RPMI8226 (cell line): ENCODE data around the gene ACADVL.

Source experiments
- DNase-seq: peaks from one replicate; pipeline ENCODE4 v3.0.0-alpha.2; 2015

The ACADVL gene

GRCh38 chr17:7191571-7192270 is 28.0 kb upstream of the ACADVL start:
- DNase-seq = peak; percentile 21

DNA sequence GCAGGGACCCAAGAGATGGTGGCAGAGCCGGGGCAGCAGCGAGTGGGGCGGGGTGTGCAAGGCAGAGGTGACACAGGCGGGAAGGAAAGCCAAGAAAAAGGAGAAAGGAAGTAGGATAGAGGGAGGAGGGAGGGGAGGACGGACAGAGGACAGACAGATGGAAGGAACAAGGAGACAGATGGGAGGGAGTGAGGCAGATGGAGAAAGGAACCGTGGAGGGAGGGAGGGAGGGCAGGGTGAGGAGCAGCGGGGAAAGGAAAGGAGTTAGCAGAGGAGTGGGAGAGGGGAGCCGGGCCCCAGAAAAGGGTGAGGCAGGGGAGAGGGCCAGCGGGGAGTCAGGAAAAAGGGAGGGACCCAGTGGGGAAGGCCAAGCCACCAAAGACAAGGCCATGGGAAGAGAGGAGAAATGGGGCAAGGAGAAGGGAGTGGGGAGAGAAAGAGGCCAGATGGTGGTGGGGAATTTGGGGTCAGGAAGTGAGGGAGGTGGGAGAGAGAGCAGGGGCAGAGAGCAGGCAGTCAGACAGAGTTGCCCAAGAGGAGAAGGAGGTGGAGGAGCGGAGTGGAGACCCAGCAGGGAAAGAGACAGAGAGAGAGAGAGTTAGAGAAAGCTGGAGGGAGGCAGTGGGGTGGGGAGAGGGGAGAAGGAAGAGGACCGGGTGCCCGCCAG is 27.3 kb upstream of the ACADVL start:
- DNase-seq = no peak

DNA sequence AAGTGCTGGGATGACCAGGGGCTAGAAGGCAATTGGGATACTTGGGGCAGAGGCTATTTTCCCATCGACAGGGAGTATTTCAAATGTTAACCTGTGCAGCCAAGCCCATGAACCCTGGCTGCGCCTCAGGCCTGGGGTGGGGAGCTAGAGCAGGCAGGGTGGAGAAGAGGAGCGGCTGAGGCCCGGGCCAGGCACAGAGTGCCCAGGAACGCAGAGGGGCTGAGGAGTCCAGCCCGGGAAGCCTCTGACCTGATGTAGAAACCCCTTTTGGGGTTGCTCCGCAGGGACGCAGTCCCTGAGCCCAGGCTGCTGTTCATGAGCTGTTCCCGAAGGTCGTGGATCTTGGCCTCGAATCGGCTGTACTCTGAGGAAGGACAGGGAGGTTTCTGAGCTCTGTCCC is 23.8 kb upstream of the ACADVL start:
- no peak for DNase-seq

DNA sequence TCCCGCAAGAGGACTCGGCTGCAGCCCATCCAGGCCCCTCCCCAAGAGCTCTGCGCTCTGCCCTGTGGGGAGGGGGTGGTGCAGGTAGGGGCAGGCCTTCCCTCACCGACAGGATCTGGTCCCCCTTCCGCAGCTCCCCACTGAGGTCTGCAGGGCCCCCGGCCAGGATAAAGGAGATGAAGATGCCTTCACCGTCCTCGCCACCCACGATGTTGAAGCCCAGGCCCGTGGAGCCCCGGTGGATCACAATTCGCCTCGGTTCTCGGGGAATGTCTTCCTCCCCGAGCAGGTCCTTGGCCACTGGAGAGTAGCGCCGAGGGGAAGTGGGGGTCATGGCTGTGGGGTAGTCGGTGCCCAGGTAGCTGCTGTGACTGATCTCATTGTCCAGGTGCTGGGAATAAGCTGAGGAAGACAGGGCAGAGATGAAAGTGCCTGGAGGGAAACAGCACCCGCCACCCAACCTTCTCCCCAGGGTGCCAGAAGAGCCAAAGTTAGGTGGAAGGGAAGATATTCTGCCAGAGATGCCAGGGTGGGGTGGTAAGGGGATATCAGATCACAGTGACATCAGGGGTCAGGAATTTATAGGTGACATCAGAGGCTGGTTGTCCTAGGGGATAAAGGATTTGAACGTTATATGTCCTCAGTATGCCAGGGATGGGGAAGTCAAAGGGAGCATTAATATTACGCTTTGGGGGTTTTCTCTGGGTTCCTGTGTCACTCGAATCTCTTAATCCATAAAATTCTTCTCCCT is 22.9 kb upstream of the ACADVL start:
- DNase-seq = no peak

GRCh38 chr17:7203391-7203790 is 16.3 kb upstream of the ACADVL start:
- no peak for DNase-seq

DNA sequence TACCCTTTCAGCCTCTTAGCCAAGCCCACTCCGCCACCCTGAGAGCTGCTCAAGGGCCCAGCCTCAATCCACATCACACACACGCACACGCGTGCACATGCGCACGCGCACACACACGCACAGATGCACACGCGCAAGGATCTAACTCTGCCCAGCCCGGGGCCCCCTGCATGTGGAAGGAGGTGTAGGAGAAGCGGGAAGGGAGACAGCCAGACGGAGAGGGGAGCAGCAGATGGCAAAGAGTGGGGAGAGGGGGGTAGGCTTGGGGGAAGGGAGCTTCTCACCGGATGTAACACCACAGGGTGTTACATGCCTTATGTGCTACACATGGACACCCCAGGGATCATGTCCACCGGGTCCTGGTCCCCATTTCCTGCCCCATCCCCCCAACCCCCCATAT is 15.4 kb upstream of the ACADVL start:
- DNase-seq = no peak

DNA sequence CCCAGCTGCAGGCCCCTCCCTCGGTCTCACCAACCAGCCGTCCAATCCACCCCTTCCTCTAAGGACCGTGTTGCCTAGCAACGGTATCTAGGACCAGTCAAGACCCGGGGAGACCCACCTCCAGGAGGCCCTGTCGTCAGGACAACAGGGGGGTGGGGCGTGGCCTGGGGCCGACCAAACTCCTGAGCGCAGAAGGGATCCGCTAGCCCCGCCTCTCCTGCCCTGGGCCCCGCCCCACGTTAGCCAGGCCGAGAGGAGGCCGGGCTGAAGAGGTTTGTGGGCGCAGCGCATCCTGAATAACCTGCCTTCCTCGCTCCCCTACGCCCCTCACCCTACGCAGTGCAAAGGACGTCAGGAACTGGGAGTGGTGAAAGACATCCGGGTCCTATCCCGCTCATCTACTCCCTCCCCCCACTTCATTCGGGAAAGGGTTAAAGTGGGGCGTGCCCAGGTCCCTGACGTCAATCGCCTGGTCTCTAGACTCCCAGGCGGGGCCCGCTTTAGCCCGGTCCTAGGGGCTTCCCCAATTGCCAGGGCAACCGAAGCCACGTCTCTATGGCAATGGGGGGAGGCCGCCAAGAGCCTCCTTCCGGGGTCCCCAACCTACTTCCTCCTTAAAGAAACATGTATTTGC is 14.8 kb upstream of the ACADVL start:
- peak; percentile 63 for DNase-seq

DNA sequence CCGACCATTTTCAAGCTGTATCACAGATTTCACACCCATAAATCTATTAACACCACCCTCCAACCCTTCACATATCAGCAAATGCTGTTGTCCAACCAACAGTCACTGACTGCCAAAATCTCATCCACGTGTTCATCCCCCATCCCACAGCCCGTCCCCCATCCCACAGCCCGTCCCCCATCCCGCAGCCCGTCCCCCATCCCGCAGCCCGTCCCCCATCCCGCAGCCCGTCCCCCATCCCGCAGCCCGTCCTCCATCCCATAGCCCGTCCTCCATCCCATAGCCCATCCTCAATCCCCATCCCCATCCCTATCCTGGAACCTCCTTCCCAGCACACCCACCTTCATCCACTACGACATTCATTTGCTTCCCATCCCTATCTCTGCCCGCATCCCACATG is 14.2 kb upstream of the ACADVL start:
- no peak for DNase-seq

DNA sequence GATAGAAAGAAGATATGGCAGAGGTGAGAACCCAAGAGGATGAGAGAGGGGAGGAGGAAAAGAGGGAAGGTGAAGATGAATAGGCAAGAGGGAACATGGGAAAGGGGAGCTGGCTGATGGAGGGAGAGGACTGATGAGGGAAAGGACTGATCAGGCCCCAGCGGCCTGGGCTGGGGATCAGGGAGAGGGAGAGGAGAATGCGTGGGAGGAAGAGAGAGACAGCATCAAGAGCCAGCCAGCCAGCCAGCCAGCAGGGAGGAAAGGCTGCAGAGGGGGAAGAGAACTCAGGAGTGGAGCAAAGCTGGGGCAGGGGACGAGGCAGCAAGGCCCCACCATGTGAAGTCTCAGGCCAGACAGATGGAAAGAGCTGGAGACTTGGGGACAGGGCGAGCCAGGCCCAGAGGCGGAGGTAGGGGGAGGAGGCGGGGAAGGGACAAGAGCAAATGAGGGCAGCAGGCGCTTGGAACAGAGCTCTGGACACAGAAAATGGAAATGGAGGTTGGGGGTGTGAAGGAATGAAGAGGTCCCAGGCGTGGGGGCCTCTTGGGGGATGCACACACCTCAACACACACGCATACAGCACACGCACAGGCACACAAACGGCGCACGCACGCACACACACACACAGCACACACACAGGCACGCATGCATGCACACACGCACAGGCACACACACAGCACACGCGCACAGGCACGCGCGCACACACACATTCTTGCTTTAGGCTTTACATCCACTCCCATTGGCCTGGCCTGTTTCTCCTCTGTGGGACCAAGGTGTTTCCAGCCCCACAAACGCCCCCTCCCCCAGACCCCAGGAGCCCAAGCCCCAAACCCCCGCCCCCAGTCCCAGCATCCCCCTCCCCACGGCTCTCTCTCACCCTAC is 12.4 kb upstream of the ACADVL start:
- no peak for DNase-seq

DNA sequence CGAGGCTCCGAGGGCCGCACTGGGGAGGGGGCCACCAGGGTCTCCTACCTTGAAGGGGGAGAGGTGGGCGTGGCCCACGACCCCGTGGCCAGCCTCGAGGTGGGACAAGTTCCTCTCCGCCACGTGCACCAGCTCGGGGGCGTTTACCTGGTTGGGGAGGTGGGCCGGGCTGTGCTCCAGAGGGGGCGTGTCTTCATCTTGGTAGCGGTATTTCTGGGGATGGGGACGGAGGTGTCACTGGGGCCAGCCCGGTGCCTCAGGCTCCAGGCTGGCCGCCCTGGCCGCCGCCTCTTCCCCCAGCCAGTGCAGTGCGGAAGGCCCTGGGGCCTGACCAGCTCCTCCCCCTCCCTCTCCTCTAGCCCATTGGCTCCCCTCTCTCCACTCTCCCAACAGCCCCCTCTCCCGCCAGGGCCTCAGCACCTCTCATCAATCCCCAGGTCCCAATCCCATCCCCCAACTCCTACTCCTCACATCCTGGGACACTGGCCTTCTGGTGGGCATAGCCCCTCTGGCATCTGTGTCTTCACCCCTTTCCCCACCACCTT is 11.6 kb upstream of the ACADVL start:
- no peak for DNase-seq

DNA sequence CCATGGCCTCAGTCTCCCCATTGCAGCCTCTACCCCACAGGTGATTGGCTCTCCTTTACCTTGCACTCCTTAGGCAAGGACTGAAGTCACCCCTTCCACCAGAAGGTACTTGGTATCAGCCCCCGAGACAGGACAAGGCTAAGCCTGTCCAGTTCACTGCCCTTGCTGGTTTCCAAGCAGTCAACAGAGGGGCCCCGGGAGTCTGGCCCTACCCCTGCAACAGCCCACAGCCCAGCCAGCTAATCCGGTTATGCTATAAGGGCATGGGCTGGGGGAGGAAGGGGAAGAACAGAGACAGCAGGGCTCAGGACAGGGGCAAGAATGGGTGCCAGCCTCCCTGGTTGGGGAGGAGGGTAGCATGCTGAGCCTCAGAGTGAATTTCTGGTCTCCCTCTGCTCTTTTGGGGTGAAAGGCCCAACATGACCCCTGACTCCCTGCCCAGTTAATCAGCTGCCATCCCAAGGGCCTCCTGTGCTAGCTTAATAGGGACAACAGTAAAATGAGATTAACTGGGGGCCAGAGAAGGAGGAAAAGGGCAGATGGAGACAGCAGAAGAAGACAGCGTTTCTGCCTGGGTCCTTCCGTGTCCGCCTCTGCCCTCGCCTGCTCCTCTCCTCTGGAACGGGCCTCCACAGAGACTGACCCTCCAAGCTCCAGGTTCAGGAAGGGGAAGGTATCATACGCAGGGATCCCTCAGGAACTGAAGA is 10.8 kb upstream of the ACADVL start:
- DNase-seq = no peak

GRCh38 chr17:7211491-7212273 is 8.1 kb upstream of the ACADVL start:
- no peak for DNase-seq

DNA sequence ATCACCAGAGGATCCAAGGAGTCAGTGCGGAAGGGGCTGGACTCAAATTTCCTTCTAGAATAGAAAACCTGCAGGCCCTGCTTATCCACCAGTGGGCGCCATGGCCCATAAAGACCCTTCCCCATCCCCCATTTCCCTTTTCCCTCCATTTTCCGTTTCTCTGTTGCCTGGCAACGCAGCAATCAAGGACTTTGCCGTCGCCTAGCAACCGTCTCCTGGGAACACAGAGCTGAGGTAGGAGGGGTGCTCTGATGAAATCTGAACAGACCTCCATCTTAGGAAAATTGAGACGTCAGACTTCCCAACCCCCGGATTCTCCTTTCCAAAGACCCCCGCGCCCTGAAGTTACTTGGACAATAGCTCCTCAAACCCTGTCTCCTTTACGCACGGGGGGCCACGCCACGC is 5.8 kb upstream of the ACADVL start:
- peak; percentile 43 for DNase-seq

DNA sequence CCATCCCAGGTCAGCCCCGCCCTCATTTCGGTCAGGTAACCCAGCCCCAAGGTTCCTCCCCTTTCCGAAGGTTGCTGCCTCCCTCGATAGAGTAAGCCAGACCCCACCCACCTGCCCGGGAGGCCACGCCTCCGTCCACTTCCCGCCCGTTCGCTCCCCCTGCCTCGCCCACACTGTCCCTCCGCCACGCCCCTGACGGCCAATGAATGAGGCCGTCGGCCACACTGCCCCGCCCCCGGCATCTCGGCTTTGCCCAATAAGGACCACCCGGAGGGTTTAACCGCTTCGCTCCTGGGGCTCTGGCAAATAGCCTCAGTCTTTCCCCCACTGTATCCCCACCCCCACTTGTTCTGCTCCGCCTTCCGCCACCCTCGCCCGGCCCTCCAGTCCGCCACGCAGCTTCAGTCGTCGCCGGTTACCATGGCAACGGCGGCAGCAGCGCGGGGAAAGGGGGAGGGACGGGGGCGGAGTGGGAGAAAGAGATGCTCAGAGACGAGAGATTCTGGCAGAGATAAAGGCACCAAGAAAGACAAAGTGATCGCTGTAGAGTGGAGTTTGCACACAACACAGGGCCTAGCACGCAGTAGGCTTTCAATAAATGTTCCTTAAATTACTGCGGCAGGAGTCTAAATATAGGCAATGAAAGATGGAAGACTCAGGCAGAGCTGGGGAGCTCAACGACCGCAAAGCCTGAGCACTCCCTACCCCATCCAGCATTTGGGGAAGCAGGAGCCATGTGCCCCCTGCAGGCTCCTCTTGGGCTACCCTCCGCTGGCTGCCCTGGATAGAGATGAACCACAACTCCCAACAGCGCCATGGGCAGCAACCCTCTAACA is 5.2 kb upstream of the ACADVL start:
- peak; percentile 96 for DNase-seq

GRCh38 chr17:7215136-7215638 is 4.6 kb upstream of the ACADVL start:
- DNase-seq = no peak

- DNase-seq = no peak
Measured at GRCh38 chr17:7215652-7216180, 4.0 kb upstream of the ACADVL start.

DNA sequence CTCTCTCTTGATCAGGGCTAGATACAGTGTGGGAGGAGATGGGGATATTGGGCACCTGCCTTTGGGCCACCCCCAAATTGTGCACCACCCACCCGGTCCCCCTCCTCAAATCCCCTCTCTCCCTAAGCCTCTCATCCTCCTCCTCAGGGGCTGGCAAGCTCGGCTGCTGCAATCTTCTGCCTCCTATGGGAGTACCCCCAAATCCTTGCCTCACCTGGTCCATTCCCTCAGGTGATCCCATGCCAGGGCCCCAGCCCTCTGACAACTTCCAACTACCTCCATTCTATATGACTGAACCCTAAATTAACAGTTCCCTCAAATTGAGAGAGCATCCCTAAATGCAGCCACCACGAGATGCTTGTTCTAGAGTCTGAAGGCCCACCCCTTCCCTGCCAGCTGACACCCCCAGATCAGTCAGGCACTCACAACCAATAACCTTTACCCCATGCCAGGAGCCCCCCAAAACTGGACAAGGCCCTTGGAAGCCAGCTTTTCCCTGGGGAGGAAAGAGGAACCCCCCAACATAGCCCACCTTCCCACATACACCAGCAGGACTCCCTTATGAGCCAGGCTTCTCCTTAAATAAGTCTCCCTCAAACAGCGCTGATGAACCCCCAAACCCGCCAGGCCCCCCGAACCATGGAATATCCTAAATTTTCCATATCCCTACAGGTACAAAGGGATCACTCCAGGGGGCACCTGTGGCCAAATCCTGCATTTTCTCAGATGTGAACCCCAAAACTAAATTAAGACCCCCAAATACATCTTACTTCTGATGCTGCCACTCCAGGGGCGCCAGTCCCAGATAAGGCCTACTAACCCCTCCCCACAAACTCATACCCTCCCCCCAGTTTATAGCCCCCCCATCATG is 3.3 kb upstream of the ACADVL start:
- no peak for DNase-seq
